ENCODE results near the gene PRTFDC1. TPM values are rescaled to one million over a fixed set of nuclear protein-coding genes. Genes with fewer than 3 reads are reported as not detected.

The PRTFDC1 gene
- total and polyA plus RNA-seq, 2 of the 8 experiments (the other 6 are each of a cell fraction or from before 2014, with no cell fraction given): 5.9 to 6.6 TPM

DNA sequence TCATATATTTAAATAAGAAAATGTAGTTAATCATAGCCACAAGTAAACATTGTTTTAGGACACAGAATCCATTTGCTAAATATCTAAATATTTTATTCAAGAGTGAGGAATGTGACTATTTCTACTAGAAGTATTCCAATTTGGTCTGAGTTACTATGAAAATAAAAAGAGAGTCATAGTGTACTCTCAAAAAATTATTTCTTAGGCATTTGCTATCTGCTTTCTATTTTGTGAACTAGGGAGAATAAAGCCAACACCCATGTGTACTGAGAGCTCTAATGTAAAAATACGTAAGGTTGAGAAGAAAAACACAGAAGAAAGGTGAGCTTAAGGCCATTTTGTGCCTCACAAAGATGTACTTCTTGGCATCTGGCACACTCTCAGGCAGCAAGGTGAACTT is 38.3 kb downstream of the PRTFDC1 start:
- ChIA-PET POLR2A (ENCODE audit: partially characterized antibody) (interaction anchor here (1.1 kb wide), 1 partner anchor 11 kb away, joined by 3 read pairs; no protein-coding TSS in a partner anchor), CTCF (ENCODE audit: partially characterized antibody) (no interaction called here)
- Histone ChIP-seq H2BK12ac (ENCODE audit: low read depth, low read length) (no peak overlapping the region), H3K27ac (ENCODE audit: low read depth, low read length) (no peak overlapping the region), H3K4ac (replicated peaks; ENCODE audit: insufficient read length, low read depth, low read length) (no peak overlapping the region), H2AK5ac (ENCODE audit: low read depth, low read length) (no peak overlapping the region), H3K36me3 (ENCODE audit: control insufficient read depth in 2 of 4, insufficient read depth in 4 of 4, low read length in 3 of 4) (no peaks in the 10 kb centered on the region), H4K20me1 (replicated peaks in 1 of 2; ENCODE audit: control insufficient read depth in 1 of 2, insufficient read depth in 2 of 2, low read length in 2 of 2) (no peaks in the 10 kb centered on the region), H2BK5ac (ENCODE audit: low read depth, low read length) (no peak overlapping the region), H3K14ac (ENCODE audit: insufficient read length) (no peak overlapping the region), H2BK15ac (ENCODE audit: low read length) (no peak overlapping the region), H3K4me2 (ENCODE audit: insufficient read depth in 1 of 2, low read depth in 2 of 2, low read length in 2 of 2) (no peak overlapping the region), H2BK120ac (replicated peaks; ENCODE audit: low read depth, low read length) (no peak overlapping the region), H3K56ac (replicated peaks; ENCODE audit: insufficient read length, low read depth, low read length) (no peak overlapping the region), H3K79me2 (ENCODE audit: control insufficient read depth in 1 of 2, insufficient read depth in 2 of 2, low read length in 2 of 2) (no peaks in the 10 kb centered on the region), H2BK20ac (ENCODE audit: low read length) (no peak overlapping the region), H4K8ac (ENCODE audit: extremely low read depth, insufficient read depth, low read length) (no peak overlapping the region), H3K79me1 (ENCODE audit: low read depth, low read length) (no peaks in the 10 kb centered on the region), H3K9me3 (ENCODE audit: insufficient read depth in 2 of 2, low read depth in 1 of 2, low read length in 1 of 2) (no peaks in the 10 kb centered on the region), H3K4me1 (replicated peaks in 1 of 4; ENCODE audit: control insufficient read depth in 3 of 4, insufficient read depth in 4 of 4, low read length in 3 of 4) (no peaks in the 10 kb centered on the region), H3K18ac (ENCODE audit: extremely low read depth, low read length) (no peak overlapping the region), H4K91ac (replicated peaks; ENCODE audit: insufficient read length, low read length) (no peak overlapping the region), H3K4me3 (ENCODE audit: extremely low read depth in 1 of 4, insufficient read depth in 2 of 4, low read depth in 3 of 4, low read length in 4 of 4) (no peak overlapping the region), H3K23ac (ENCODE audit: insufficient read length) (no peak overlapping the region), H3K23me2 (ENCODE audit: low read depth, low read length) (no peaks in the 10 kb centered on the region), H3K9ac (replicated peaks in 1 of 4; ENCODE audit: extremely low read depth in 1 of 4, low read depth in 3 of 4, low read length in 3 of 4) (peak overlapping the region in 1 of 4 experiments; percentile 49; a peak in 1 of 7 replicates), H3K27me3 (replicated peaks in 1 of 4; ENCODE audit: control insufficient read depth in 3 of 4, extremely low read depth in 1 of 4, insufficient read depth in 3 of 4, low read length in 3 of 4) (no peaks in the 10 kb centered on the region), H4K5ac (ENCODE audit: insufficient read length, low read depth, low read length) (no peak overlapping the region), H2AFZ (ENCODE audit: low read length) (no peak overlapping the region)
- no peak for DNase-seq (ENCODE audit: low read depth in 1 of 2, low spot score in 2 of 2)
- WGBS, 2 experiments (ENCODE audit: extremely low coverage in 1 of 2, insufficient coverage in 1 of 2, insufficient read length in 1 of 2, insufficient replicate concordance in 2 of 2, low coverage in 1 of 2, low lambda C conversion rate in 2 of 2, missing lambda C conversion rate in 1 of 2): 96% methylated on average over 1 of the region's 1 CpG; no CpG with 5 or more reads in 1 of the 2 experiments
- FAIRE-seq: no peak
- no peak for TF ChIP-seq CTBP2 (IDR thresholded peaks at IDR 0.05; ENCODE audit: borderline replicate concordance, insufficient read depth, insufficient read length, low read length)
- no peak for TF ChIP-seq MAFK (IDR thresholded peaks at IDR 0.05; ENCODE audit: low read depth, low read length)
- TF ChIP-seq KDM4A (IDR thresholded peaks at IDR 0.05; ENCODE audit: low read depth, low read length, severe bottlenecking): no peak
- no peak for TF ChIP-seq TAF1 (IDR thresholded peaks at IDR 0.05; ENCODE audit: low read depth, low read length)
- TF ChIP-seq CHD2 (IDR thresholded peaks at IDR 0.05; ENCODE audit: low read length): no peak
- no peak for TF ChIP-seq POU5F1 (IDR thresholded peaks at IDR 0.05; ENCODE audit: low read depth, low read length)
- no peak for TF ChIP-seq RAD21 (IDR thresholded peaks at IDR 0.05 in 1 of 2, conservative IDR thresholded peaks at IDR 0.05 in 1 of 2; ENCODE audit: low read depth in 2 of 2, low read length in 2 of 2)
- no peak for TF ChIP-seq SAP30 (IDR thresholded peaks at IDR 0.05; ENCODE audit: insufficient read depth, insufficient replicate concordance, low read length)
- TF ChIP-seq HDAC2 (IDR thresholded peaks at IDR 0.05; ENCODE audit: borderline replicate concordance in 1 of 2, low read depth in 2 of 2, low read length in 2 of 2): no peak
- TF ChIP-seq BACH1 (IDR thresholded peaks at IDR 0.05; ENCODE audit: low read length): no peak
- TF ChIP-seq, protein P1, sequence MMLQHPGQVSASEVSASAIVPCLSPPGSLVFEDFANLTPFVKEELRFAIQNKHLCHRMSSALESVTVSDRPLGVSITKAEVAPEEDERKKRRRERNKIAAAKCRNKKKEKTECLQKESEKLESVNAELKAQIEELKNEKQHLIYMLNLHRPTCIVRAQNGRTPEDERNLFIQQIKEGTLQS (IDR thresholded peaks at IDR 0.05; ENCODE audit: insufficient read depth, low read depth, low read length): no peak

All from H1 (cell line).